SK-N-SH (cell line): ENCODE measurements around the gene CD22.

Source experiments
- CTCF ChIP-seq: fragments of 200-600 bp; sonication (generic); IDR thresholded peaks from 2 replicates; pipeline ENCODE4 v1.6.1; 2017; ENCODE audit warnings: antibody characterized with exemption, mild to moderate bottlenecking, moderate library complexity
- EZH2phosphoT487 ChIP-seq: fragments of 200-600 bp; sonication (generic); IDR thresholded peaks from 2 replicates; pipeline ENCODE4 v1.6.1; 2017; ENCODE audit warnings: low read depth, mixed run types, mild to moderate bottlenecking, antibody characterized with exemption, moderate library complexity, borderline replicate concordance
- TAF1 ChIP-seq: IDR thresholded peaks from 2 replicates; pipeline ENCODE4 v1.6.1; 2012; ENCODE audit warnings: low read depth, mild to moderate bottlenecking, low read length, moderate library complexity, borderline replicate concordance
- ZBTB33 ChIP-seq: IDR thresholded peaks from 2 replicates; pipeline ENCODE4 v1.4.0; 2012; ENCODE audit warnings: low read depth, borderline replicate concordance

- TF ChIP-seq CTCF (no peak), TAF1 (no peak), EZH2phosphoT487 (no peak), ZBTB33 (no peak)
Observed at GRCh38 chr19:35321291-35321690, 7.7 kb upstream of the CD22 start.
